Activated naive CD4-positive, alpha-beta T cell treated with Interleukin-2 at 50 U/mL for 16 hours (primary cell): ENCODE data around the gene FZD1.
"Not testable (repeated sequence)": the region's sequence is repeated elsewhere in the genome, so short reads cannot be mapped to it uniquely, and the experiment has no call there.

ENCODE experiments used
- DNase-seq: peaks from one replicate; pipeline ENCODE4 v3.0.0-alpha.2; 2020

The FZD1 gene

DNA sequence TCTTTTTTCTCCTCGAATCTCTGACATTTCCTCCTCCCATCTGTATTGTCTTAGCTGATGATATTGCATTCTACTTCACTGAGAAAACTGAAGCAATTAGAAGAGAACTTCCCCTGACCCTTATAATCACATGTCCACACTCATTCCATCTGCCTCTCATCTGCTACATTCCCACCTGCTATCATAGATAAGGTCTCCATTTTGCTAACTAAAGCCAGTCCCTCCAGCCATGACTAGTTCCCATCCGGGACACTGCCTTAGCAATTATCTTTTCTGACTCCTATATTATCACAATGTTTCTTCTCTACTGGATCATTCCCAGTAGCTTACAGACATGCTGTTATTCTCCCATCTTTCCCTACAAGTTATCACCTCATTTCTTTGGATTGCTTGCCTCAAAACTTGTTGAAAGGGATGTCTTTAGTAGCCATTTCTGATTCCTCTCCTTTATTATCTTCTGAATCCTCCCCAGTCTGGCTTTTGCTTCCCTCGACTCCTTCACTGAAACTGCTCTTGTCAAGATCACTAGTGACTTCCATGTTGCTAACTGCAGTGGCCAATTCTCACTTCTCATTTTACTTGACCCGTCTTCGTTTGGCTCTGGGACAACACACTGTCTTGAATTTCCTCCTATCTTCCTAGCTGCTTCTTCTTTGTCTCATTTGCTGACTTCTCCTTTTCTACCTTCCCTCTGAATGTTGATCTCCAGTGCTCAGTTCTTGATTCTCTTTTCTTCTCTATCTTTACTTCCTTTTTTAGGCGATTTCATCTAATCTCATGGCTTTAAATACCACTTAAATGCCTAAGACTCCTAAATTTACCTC, 35.9 kb downstream of the FZD1 start:
- DNase-seq = no peak

DNA sequence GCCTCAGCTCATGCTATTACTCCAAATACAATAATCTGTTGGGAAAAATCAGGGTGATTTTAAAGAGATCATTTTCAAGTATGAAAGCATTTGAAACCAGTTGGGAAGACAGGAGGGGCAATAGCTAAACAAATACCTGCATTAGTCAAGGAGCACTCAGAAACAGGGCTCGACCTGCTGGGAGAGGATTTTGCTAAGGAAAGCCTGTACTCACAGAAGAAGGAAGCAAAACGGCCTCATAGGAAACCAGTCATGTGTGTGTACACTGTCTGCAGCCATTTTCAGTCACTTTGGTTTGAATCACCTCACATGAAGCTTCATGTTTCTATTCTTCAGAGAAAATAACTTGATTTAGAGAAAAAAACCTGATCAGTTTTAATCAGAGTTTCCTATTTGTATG, 38.6 kb downstream of the FZD1 start:
- DNase-seq = no peak

DNA sequence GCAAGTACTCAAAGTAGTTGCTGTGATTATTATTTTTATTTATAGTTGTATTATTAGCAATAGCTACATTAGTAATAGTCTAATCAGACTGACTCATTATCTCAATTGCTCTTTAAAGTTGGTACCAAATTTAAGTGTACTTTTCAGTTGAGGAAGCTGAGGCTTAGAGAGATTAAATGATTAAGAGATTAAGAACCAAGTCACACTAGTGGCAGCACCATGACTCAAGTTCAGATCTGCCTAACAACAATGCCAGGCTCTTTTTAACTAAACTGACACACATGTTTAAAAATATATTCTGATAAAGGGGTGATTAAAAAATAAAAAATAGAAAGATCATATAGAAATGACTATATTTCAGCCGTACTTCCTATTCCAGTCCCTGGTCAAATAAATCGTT, 42.0 kb downstream of the FZD1 start:
- no peak for DNase-seq

DNA sequence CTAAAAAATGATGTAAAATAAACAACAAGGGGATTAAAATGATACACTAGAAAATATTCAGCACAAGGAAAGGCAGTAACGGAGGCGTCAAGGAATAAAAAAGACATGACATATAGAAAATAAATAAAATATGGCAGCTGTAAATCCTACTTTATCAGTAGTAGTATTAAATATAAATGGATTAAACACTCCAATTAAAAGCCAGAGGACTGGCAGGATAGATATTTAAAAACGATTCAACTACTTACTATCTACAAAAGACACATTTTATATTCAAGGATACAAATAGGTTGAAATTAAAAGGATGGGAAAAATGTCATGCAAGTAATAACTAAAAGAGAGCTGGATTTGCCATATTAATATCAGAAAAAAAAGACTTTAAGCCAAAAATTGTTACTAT, 43.2 kb downstream of the FZD1 start:
- no peak for DNase-seq

DNA sequence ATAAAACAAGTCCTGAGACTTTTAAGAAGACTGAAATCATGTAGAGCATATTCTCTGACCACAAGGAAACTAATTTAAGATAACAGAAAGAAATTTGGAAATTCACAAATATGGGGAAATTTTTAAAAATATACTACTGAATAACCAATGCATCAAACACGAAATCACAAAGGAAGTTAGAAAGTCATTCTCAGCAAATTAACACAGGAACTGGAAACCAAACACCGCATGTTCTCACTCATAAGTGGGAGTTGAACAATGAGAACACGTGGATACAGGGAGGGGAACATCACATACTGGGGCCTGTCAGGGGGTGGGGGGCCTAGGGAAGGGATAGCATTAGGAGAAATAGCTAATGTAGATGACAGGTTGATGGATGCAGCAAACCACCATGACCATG, 44.0 kb downstream of the FZD1 start:
- not testable (repeated sequence) for DNase-seq

DNA sequence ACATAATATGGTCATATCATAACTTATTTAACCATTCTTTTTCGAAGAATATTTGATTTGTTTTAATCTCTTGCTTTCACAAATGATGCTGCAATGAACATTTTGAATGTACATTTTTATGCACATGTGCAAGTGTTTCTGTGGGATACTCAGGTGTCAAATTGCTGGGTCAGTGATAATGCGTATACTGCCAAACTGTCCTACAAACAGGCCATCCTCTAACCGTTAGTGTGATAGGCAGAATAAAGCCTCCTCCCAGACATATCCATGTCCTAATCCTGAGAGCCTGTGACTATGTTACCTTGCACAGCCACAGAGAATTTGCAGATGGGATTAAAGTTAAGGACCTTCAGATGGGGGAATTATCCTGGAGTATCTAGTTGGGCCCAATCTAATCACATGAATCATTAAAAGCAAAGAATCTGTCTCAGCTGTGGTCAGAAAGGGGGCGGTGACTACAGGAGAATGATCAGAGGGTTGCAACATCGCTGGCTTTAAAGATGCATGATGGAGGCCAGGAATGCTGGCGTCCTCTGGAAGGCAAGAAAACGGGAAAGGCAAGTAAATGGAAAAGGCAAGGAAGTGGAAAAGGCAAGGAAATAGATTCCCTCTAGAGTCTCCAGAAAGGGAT, 46.7 kb downstream of the FZD1 start:
- DNase-seq = no peak

DNA sequence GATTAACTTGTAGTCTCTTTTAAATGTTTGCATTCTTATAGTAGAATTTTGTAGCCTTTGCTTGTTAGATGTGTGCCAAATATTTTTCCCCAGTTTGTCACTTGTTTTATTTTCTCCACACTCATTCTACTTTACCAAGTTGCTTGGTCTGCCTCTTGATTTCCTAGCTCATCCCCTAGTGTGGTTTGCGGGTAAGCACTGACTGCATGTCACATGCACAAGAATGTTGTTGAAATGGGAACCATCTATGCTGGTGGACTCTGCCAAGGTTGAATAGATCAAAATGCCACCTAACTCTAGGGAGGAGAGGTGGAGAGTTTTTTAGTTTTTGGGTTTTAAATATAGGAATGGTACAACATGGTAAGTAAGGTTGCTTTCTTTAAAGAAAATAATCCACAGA, 47.6 kb downstream of the FZD1 start:
- no peak for DNase-seq

DNA sequence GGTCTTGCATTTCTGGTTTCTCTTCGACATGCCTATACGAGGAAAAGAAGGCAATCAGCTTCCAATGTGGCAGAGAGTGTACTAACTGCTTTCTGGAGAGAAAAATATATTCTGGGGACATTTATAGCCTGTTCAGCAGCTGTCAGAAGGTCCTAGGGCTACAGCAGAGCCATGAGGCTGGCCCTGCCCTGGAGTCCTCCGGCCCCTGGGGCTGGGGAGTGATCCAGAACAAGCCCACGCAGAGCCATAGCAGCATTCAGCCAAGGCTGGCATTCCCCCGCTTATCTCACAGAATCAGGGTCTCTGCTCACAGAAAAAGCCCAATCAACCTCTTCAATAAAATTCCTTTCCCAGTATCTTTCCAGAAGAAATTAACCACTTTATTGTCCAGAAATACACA, 48.9 kb downstream of the FZD1 start:
- no peak for DNase-seq

DNA sequence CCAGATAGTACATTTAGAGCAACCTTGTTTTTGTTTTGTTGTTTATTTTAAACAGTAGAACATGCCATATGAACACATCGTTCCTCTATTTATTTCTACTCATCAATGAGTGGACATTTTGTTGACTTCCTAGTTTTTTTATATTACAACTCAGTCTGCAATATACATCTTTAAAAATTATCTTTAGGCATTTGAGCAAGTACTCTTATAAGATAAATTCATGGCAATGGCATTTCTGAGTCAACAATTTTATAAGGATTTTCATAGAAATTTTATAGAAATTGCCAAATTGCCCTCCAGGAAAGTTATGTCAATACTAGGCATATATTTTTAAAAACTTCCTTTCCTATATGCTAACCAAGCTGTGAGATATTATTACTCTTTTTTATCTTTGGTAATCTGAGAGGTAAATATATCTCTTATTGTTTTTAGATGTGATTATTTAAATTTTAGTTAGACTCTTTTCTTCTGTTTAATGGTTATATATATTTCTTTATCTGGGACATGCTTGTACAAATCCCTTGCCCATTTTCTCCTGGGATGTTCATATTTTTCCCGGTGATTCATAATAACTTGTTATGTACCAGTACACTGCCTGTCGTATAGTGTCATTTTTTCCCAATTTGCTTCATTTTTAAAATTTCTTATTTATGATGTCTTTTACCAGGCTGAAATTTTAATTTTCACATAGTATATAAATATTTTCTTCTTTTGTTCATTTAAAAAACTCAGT, 50.5 kb downstream of the FZD1 start:
- DNase-seq = no peak

DNA sequence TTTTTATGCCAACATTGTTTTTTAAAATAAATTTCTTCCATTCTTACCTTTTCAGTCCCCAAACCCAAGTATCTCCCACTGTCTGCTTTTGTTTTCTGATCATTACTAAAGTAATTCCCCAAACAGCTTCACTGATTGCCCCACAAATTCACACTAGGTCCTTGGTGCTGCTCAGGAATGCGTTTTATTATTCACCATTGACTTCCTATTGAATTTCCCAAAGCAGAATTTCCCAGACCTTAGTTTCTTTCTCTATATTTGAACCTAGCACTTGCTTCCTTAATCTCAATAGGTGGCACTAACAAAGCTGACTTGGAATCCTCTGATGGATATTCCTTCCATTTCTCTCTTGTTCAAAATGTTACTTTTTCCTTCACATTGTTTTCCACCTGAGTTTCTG, 52.2 kb downstream of the FZD1 start:
- DNase-seq = no peak

DNA sequence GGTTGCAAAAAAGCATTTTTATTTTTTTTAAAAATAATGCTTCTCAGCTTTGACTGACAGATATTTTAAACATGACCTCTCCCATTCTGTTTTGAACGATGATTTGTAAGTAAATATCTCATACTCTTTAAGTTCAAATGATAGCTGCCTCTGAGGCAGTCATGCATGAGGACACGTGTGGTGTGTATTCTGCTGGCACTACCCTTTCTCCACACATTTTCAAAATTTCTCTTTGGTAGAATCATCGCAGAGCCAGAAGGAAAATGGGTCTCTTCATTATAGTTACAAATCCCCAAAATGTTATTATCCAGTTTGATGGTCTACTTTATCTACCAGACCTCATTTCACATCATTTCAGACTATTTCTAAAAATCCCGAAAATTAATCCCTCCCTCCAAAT, 55.1 kb downstream of the FZD1 start:
- DNase-seq = no peak

DNA sequence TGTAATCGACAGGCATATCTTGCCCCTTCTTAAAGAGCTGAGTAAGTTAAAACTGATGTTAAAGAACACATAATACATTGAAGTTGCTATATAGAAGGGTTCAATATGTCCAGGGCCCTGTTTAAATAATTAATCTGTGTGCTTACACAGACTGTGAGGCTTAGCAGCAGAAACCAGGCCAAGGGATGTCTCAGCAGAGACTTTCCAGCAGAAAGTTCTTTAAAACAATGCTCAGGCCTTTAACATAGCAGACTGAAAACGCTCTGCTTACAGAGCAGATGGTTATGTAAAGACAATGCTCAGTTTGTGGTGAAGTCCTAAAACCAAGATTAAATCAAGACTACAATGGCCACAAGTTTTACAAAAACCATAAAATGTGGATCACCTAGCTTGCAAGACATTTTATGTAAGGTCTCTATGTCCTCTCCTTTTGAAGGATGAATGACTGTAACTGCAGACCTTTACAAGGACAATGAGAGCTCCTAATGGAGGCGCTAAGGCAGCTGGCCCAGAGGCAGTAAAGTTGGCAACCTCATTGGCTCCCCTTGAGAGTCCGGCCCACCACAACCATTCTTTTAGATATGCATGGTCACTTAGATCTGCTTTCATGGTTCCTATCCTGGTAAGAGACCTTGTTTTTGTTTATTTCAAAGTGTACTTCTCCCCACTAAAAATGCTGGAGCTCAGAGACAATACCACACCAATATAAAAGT, 56.3 kb downstream of the FZD1 start:
- no peak for DNase-seq
